Liver (tissue), 3 donors: ENCODE data around the gene BIRC3.

Experiments used
- ATF3 ChIP-seq: IDR thresholded peaks from 2 replicates; pipeline ENCODE4 v1.6.1; 2016; ENCODE audit warnings: antibody characterized with exemption
- RAD21 ChIP-seq, 2 donors: IDR thresholded peaks; 2 replicates each; pipeline ENCODE4 v1.6.1; 2016; ENCODE audit warnings: antibody characterized with exemption in 2 of 2, mild to moderate bottlenecking in 2 of 2
- TF ChIP-seq, protein P1 (sequence below): IDR thresholded peaks from 2 replicates; pipeline ENCODE4 v1.6.1; 2016; ENCODE audit warnings: antibody characterized with exemption, mild to moderate bottlenecking
- TF ChIP-seq, protein P2 (sequence below): fragments of 150-350 bp; IDR thresholded peaks from 2 replicates; pipeline ENCODE4 v1.5.1; 2017; ENCODE audit warnings: improper control_type of control experiment, low read depth, low read length; ENCODE audit not compliant: missing input control
- TF ChIP-seq, protein P3 (sequence below): IDR thresholded peaks from 2 replicates; pipeline ENCODE4 v1.6.1; 2016; ENCODE audit warnings: antibody characterized with exemption
- donor health status: healthy.
- donor health status: healthy.

GRCh38 chr11:102312667-102313066 lies 4.6 kb upstream of the BIRC3 start:
- TF ChIP-seq, protein P1, sequence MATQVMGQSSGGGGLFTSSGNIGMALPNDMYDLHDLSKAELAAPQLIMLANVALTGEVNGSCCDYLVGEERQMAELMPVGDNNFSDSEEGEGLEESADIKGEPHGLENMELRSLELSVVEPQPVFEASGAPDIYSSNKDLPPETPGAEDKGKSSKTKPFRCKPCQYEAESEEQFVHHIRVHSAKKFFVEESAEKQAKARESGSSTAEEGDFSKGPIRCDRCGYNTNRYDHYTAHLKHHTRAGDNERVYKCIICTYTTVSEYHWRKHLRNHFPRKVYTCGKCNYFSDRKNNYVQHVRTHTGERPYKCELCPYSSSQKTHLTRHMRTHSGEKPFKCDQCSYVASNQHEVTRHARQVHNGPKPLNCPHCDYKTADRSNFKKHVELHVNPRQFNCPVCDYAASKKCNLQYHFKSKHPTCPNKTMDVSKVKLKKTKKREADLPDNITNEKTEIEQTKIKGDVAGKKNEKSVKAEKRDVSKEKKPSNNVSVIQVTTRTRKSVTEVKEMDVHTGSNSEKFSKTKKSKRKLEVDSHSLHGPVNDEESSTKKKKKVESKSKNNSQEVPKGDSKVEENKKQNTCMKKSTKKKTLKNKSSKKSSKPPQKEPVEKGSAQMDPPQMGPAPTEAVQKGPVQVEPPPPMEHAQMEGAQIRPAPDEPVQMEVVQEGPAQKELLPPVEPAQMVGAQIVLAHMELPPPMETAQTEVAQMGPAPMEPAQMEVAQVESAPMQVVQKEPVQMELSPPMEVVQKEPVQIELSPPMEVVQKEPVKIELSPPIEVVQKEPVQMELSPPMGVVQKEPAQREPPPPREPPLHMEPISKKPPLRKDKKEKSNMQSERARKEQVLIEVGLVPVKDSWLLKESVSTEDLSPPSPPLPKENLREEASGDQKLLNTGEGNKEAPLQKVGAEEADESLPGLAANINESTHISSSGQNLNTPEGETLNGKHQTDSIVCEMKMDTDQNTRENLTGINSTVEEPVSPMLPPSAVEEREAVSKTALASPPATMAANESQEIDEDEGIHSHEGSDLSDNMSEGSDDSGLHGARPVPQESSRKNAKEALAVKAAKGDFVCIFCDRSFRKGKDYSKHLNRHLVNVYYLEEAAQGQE, result no peak
- TF ChIP-seq, protein P2, sequence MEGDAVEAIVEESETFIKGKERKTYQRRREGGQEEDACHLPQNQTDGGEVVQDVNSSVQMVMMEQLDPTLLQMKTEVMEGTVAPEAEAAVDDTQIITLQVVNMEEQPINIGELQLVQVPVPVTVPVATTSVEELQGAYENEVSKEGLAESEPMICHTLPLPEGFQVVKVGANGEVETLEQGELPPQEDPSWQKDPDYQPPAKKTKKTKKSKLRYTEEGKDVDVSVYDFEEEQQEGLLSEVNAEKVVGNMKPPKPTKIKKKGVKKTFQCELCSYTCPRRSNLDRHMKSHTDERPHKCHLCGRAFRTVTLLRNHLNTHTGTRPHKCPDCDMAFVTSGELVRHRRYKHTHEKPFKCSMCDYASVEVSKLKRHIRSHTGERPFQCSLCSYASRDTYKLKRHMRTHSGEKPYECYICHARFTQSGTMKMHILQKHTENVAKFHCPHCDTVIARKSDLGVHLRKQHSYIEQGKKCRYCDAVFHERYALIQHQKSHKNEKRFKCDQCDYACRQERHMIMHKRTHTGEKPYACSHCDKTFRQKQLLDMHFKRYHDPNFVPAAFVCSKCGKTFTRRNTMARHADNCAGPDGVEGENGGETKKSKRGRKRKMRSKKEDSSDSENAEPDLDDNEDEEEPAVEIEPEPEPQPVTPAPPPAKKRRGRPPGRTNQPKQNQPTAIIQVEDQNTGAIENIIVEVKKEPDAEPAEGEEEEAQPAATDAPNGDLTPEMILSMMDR, result no peak
- TF ChIP-seq, protein P3, sequence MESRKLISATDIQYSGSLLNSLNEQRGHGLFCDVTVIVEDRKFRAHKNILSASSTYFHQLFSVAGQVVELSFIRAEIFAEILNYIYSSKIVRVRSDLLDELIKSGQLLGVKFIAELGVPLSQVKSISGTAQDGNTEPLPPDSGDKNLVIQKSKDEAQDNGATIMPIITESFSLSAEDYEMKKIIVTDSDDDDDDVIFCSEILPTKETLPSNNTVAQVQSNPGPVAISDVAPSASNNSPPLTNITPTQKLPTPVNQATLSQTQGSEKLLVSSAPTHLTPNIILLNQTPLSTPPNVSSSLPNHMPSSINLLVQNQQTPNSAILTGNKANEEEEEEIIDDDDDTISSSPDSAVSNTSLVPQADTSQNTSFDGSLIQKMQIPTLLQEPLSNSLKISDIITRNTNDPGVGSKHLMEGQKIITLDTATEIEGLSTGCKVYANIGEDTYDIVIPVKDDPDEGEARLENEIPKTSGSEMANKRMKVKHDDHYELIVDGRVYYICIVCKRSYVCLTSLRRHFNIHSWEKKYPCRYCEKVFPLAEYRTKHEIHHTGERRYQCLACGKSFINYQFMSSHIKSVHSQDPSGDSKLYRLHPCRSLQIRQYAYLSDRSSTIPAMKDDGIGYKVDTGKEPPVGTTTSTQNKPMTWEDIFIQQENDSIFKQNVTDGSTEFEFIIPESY, result no peak
- no peak for TF ChIP-seq RAD21 (IDR thresholded peaks at IDR 0.05)
- TF ChIP-seq ATF3, result no peak
